Measurements from ENCODE around the gene BCAR1.

DNA sequence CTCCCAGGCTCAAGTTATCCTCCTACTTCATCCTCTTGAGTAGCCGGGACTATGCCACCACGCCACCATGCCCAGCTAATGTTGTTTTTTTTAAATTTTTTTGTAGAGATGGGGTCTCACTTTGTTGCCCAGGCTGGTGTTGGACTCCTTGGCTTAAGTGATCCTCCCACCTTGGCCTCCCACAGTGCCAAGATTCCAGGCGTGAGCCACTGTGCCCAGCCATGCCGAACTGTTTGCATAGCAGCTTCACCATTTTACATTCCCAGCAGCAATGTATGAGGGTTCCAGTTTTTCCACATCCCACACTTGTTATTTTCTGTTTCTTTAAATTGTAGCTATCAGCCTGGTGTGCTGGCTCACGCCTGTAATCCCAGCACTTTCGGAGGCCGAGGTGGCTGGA is 34.8 kb downstream of the BCAR1 start:
- TF ChIP-seq, protein P1, sequence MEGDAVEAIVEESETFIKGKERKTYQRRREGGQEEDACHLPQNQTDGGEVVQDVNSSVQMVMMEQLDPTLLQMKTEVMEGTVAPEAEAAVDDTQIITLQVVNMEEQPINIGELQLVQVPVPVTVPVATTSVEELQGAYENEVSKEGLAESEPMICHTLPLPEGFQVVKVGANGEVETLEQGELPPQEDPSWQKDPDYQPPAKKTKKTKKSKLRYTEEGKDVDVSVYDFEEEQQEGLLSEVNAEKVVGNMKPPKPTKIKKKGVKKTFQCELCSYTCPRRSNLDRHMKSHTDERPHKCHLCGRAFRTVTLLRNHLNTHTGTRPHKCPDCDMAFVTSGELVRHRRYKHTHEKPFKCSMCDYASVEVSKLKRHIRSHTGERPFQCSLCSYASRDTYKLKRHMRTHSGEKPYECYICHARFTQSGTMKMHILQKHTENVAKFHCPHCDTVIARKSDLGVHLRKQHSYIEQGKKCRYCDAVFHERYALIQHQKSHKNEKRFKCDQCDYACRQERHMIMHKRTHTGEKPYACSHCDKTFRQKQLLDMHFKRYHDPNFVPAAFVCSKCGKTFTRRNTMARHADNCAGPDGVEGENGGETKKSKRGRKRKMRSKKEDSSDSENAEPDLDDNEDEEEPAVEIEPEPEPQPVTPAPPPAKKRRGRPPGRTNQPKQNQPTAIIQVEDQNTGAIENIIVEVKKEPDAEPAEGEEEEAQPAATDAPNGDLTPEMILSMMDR (IDR thresholded peaks at IDR 0.05), result no peak
- TF ChIP-seq POLR2A (IDR thresholded peaks at IDR 0.05) (no peak), POLR2AphosphoS5 (IDR thresholded peaks at IDR 0.05) (no peak)

Data from suprapubic skin (tissue), 4 donors.